Measurements from ENCODE around the gene MYZAP. TPM values are rescaled to one million over a fixed set of nuclear protein-coding genes. Genes with fewer than 3 reads are reported as not detected.

Gene MYZAP, protein sequence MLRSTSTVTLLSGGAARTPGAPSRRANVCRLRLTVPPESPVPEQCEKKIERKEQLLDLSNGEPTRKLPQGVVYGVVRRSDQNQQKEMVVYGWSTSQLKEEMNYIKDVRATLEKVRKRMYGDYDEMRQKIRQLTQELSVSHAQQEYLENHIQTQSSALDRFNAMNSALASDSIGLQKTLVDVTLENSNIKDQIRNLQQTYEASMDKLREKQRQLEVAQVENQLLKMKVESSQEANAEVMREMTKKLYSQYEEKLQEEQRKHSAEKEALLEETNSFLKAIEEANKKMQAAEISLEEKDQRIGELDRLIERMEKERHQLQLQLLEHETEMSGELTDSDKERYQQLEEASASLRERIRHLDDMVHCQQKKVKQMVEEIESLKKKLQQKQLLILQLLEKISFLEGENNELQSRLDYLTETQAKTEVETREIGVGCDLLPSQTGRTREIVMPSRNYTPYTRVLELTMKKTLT
- under 0.01 TPM in 1 of 2 replicates, not detected in the other for total RNA-seq

DNA sequence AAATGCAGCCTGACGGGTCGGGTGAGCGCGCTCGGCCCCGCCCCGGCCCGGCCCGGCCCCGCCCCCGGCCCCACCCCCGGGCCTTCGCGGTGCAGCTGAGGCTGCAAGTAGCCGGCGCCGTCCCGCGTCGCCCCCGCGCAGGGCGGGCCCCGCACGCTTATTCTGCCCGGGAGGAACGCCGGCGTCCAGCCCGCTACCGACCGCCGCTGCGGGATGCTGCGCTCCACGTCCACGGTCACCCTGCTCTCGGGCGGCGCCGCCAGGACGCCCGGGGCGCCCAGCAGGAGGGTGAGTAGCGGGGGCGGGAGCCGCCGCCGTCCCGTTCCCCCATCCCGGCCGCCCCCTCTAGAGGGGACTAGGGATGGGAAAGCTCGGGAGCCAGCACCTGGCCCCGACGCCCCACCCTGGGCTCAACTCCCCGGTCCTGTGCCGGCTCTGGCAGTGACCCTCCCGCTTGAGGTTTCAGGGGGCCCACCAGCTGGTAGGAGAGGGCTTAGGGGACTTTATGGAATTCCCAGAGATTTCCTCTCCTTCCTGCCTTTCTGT, at the start of gene MYZAP:
MYZAP (plus strand) TSS at position 83 of the 546 bp plus-strand sequence; CDS start at position 214, 131 bp downstream.

DNA sequence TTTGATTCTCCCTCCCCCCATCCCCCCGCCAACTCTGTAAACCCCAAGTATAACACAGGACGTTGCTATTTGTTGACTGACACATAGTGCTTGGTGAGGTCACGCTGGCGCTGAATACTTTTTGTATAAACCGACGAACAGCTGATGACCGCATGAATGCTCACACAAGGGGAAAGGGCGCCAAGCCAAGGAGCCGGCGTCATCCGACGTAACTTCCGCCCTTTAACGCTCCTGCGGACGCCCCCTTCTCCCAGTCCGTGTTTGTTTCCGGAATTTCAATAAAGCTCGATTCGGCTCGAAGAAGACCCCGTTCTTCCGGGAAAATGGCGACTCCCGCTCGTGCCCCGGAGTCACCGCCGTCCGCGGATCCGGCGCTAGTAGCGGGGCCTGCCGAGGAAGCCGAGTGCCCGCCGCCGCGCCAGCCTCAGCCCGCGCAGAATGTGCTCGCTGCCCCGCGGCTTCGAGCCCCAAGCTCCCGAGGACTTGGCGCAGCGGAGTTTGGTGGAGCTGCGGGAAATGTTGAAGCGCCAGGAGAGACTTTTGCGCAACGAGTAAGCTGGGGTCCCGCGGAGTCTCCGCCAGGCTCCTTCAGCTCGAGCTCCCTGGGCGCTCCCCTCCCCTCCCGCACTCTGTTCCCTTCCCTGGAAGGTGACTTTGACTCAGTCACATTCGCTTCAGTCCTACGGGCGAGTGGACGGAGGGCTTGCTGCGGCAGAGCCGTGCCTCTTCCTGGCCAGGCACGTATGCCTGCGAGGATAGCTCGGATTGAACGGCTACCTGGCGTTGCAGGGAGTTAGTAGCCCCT, 114.9 kb downstream of the MYZAP start, which contains the start of gene POLR2M:
POLR2M (plus strand) TSS at position 310 of the 805 bp plus-strand sequence; CDS start at position 439, 129 bp downstream.

Other genes starting within 250 kb of the MYZAP start
- 0.65 and 1.2 TPM in 2 replicates for gene CGNL1, start 215.4 kb upstream of the MYZAP start, total RNA-seq
- 60.6 and 126 TPM in 2 replicates for gene POLR2M, start 114.8 kb downstream of the MYZAP start, total RNA-seq

Measured in smooth muscle cell of the umbilical artery (primary cell).